Stimulated activated CD4-positive, alpha-beta T cell treated with anti-CD3 and anti-CD28 coated beads, Interleukin-15, amount 100 ng/mL, for 1 hour (primary cell): ENCODE results near the gene ACTRT2.

Experiments
- DNase-seq, 2 donors: peaks; one replicate each; pipeline ENCODE4 v3.0.0-alpha.2; 2020; ENCODE audit warnings: low read depth in 1 of 2, low spot score in 1 of 2

Gene ACTRT2

GRCh38 chr1:3067301-3067670, 46.0 kb downstream of the ACTRT2 start:
- DNase-seq, result no peak

GRCh38 chr1:3067671-3068563, 46.6 kb downstream of the ACTRT2 start:
- DNase-seq, result no peak

- DNase-seq, result no peak
These were observed 47.5 kb downstream of the ACTRT2 start, which contains the start of gene PRDM16 for GRCh38 chr1:3068564-3069431. PRDM16 (plus strand) TSS chr1:3069203; CDS start chr1:3069260, 57 bp downstream.

- DNase-seq, result no peak
These were observed 48.4 kb downstream of the ACTRT2 start for GRCh38 chr1:3069491-3070308.

- DNase-seq, result no peak
These were observed 49.0 kb downstream of the ACTRT2 start for GRCh38 chr1:3070309-3070643.

GRCh38 chr1:3070644-3071564, 49.6 kb downstream of the ACTRT2 start:
- DNase-seq, result no peak

GRCh38 chr1:3071565-3072390, 50.5 kb downstream of the ACTRT2 start:
- DNase-seq, result no peak
